Type B pancreatic cell (in vitro differentiated cells): ENCODE results near the gene HIKESHI. TPM values are rescaled to one million over a fixed set of nuclear protein-coding genes. Genes with fewer than 3 reads are reported as not detected.
A peak's percentile ranks its signal among the peaks of the same experiment; 100 is the strongest.
"Not testable (repeated sequence)": the region's sequence is repeated elsewhere in the genome, so short reads cannot be mapped to it uniquely, and the experiment has no call there.

Experiments used
- DNase-seq: peaks from one replicate; pipeline ENCODE4 v3.0.0; 2021; ENCODE audit warnings: mixed read lengths; ENCODE audit not compliant: unreplicated experiment; ENCODE audit errors: extremely low spot score
- H3K27ac Mint-ChIP-seq: 2 replicates; pipeline ENCODE4 v1.8.0; 2021; ENCODE audit warnings: mild to moderate bottlenecking, mixed read lengths
- H3K27me3 Mint-ChIP-seq: 2 replicates; pipeline ENCODE4 v1.8.0; 2021; ENCODE audit warnings: mixed read lengths
- H3K36me3 Mint-ChIP-seq: 2 replicates; pipeline ENCODE4 v1.8.0; 2021; ENCODE audit warnings: mixed read lengths
- H3K4me1 Mint-ChIP-seq: one replicate; pipeline ENCODE4 v1.8.0; 2021; ENCODE audit warnings: mixed read lengths; ENCODE audit not compliant: unreplicated experiment
- H3K4me3 Mint-ChIP-seq: 2 replicates; pipeline ENCODE4 v1.8.0; 2021; ENCODE audit warnings: mild to moderate bottlenecking, mixed read lengths
- H3K9me3 Mint-ChIP-seq: 2 replicates; pipeline ENCODE4 v1.8.0; 2021; ENCODE audit warnings: mixed read lengths
- total RNA-seq: library from RNA; stranded (reverse); gene quantifications from 2 replicates; pipeline ENCODE4 v1.2.1, GENCODE V29; 2021; ENCODE audit warnings: low replicate concordance
- TF ChIP-seq, protein P1 (sequence below): fragments of 200-600 bp; sonication (generic); conservative IDR thresholded peaks from 2 replicates; pipeline ENCODE4 v1.5.0; 2021; ENCODE audit warnings: antibody characterized with exemption, mild to moderate bottlenecking

HIKESHI gene
- total RNA-seq, 1 donor from 2014 or later = 40.4 TPM

DNA sequence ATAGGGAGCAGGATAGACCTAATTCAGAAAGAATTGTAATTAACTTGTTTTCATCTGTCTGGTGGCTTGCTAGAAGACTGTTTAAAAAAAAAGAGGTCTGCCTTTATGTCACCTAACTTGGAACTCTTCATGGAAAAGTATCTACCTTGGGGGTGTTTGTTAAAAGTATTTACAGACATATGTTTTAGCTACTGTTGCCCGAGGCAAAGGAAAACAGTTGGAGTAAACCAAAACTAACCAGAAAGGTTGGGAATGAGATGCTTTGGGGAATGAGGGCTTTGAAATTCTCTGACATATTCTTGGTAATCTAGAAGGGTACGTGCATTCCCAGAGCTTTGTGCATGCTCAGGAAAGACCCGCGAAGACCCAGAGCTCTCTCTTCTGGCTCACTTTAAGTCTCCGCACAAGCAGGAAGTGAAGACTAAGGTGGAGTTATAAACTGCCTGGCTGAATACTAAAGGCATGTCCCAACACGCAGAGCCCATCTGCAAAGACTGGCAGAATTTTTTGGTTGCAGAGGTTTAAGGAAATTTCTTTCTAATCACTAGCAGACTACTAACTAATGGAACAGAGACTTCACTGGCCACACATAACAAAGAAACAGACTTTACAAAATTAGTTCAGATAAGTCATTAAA, 33.2 kb downstream of the HIKESHI start:
- H3K4me3 Mint-ChIP-seq = no peak overlapping the region
- H3K27me3 Mint-ChIP-seq = no peaks in the 10 kb centered on the region
- peak overlapping the region; percentile 53 for H3K27ac Mint-ChIP-seq
- TF ChIP-seq, protein P1, sequence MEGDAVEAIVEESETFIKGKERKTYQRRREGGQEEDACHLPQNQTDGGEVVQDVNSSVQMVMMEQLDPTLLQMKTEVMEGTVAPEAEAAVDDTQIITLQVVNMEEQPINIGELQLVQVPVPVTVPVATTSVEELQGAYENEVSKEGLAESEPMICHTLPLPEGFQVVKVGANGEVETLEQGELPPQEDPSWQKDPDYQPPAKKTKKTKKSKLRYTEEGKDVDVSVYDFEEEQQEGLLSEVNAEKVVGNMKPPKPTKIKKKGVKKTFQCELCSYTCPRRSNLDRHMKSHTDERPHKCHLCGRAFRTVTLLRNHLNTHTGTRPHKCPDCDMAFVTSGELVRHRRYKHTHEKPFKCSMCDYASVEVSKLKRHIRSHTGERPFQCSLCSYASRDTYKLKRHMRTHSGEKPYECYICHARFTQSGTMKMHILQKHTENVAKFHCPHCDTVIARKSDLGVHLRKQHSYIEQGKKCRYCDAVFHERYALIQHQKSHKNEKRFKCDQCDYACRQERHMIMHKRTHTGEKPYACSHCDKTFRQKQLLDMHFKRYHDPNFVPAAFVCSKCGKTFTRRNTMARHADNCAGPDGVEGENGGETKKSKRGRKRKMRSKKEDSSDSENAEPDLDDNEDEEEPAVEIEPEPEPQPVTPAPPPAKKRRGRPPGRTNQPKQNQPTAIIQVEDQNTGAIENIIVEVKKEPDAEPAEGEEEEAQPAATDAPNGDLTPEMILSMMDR = no peak
- H3K36me3 Mint-ChIP-seq = peaks cover 52% of the 10 kb centered on the region
- peaks cover 14% of the 10 kb centered on the region for H3K9me3 Mint-ChIP-seq
- no peak for DNase-seq
- peaks cover 4% of the 10 kb centered on the region for H3K4me1 Mint-ChIP-seq

DNA sequence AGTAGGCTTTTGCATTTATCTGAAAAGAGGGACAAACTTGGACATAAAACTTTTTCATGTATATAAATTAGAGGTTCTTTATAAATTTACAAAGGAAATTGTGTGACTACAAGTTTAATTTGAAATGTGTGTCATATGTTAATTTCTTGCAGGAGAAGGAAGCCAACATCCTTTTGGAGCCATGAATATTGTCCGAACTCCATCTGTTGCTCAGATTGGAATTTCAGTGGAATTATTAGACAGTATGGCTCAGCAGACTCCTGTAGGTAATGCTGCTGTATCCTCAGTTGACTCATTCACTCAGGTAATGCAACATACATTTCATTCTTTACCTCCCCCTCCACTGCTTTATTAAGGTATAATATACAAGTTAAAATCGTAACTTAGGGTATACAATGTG, 35.2 kb downstream of the HIKESHI start:
- H3K27ac Mint-ChIP-seq = no peak overlapping the region
- peaks cover 54% of the 10 kb centered on the region for H3K36me3 Mint-ChIP-seq
- no peaks in the 10 kb centered on the region for H3K27me3 Mint-ChIP-seq
- H3K4me3 Mint-ChIP-seq = no peak overlapping the region
- H3K4me1 Mint-ChIP-seq = peaks cover 4% of the 10 kb centered on the region
- peaks cover 14% of the 10 kb centered on the region for H3K9me3 Mint-ChIP-seq
- no peak for DNase-seq
- TF ChIP-seq, protein P1 = no peak

DNA sequence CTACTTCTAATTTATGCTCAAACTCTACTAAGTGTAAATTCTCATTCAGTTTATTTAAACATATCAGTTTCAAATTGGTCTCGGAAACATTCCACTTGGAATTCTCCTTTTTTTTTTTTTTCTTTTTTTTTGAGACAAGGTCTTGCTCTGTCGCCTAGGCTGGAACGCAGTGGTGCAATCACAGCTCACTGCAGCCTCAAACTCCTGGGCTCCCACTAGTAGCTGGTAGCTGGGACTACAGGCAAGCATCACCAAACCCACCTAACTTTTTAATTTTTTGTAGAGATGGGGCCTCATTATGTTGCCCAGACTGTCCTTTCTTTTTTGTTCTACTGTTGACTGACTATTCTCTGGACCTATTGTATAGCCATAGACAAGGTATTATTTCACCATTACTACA, 39.3 kb downstream of the HIKESHI start:
- H3K9me3 Mint-ChIP-seq = no peaks in the 10 kb centered on the region
- DNase-seq = no peak
- no peaks in the 10 kb centered on the region for H3K4me1 Mint-ChIP-seq
- H3K4me3 Mint-ChIP-seq = no peak overlapping the region
- H3K36me3 Mint-ChIP-seq = peaks cover 34% of the 10 kb centered on the region
- H3K27ac Mint-ChIP-seq = no peak overlapping the region
- H3K27me3 Mint-ChIP-seq = no peaks in the 10 kb centered on the region
- TF ChIP-seq, protein P1 = no peak

DNA sequence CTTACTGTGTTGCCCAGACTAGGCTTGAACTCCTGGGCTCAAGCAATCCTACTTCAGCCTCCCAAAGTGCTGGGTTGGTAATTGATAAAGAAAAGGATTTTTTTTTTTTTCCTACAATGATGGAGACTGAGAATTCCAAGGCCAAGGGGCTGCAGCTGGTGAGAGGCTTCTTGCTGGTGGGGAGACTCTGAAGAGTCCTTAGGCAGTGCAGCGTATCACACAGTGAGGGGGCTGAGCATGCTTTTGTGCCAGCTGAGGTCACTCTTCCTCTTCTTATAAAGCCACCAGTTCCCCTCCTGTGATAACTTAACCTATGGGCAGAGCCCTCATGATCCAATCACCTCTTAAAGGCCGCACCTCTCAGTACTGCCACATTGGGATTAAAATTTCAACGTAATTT, 44.5 kb downstream of the HIKESHI start:
- Mint-ChIP-seq H3K4me1 (no peaks in the 10 kb centered on the region), H3K27me3 (no peaks in the 10 kb centered on the region), H3K9me3 (no peaks in the 10 kb centered on the region), H3K4me3 (no peak overlapping the region), H3K36me3 (peaks cover 9% of the 10 kb centered on the region), H3K27ac (no peak overlapping the region)
- TF ChIP-seq, protein P1 = no peak
- DNase-seq = no peak

DNA sequence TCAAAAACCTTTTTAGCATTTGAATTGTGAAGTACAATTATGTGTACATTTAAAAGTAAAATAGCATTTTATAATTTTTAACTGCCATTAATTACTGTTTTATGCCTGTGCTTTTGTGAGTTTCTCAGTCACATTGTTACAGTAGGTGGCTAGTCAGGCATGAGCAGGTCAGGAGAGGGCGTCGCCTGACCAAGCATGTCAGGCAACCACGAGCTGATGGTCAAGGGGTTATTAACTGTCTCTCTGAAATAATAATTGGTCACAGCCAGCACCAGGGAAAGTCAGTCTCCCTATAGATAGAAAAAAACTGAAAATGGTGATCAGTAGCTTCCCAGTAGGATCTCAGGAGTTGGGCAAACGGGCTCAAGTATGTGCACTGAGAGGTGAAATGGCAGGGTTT, 53.2 kb downstream of the HIKESHI start:
- H3K4me3 Mint-ChIP-seq = no peak overlapping the region
- no peaks in the 10 kb centered on the region for H3K36me3 Mint-ChIP-seq
- TF ChIP-seq, protein P1 = no peak
- peaks cover 9% of the 10 kb centered on the region for H3K4me1 Mint-ChIP-seq
- DNase-seq = no peak
- H3K9me3 Mint-ChIP-seq = peaks cover 4% of the 10 kb centered on the region
- H3K27me3 Mint-ChIP-seq = no peaks in the 10 kb centered on the region
- H3K27ac Mint-ChIP-seq = no peak overlapping the region

DNA sequence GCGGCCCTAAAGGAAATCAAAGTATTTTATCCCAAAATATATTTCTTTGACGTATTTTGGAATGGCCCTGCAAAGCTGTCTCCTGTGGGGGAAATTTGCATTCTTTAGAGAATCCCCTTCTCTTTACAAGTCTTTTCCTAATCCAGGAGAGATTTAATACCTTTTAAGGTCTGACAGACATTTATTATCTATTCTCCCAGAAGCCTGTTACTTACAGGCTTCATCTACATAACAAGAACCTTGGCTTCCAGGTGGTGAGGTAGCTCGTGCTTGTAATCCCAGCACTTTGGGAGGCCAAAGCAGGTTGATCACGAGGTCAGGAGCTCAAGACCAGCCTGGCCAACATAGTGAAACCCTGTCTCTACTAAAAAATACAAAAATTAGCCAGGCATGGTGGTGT, 55.4 kb downstream of the HIKESHI start:
- H3K36me3 Mint-ChIP-seq, H3K4me1 Mint-ChIP-seq, H3K9me3 Mint-ChIP-seq, H3K4me3 Mint-ChIP-seq, H3K27ac Mint-ChIP-seq, H3K27me3 Mint-ChIP-seq, DNase-seq: not testable (repeated sequence)
